Breast epithelium (tissue), 3 donors: ENCODE measurements around the gene ZFYVE9.
"Not testable (repeated sequence)": the region's sequence is repeated elsewhere in the genome, so short reads cannot be mapped to it uniquely, and the experiment has no call there.

Experiments used
- POLR2AphosphoS5 ChIP-seq, 3 donors: sonication (generic); formaldehyde crosslinking; IDR thresholded peaks; one replicate each; pipeline ENCODE4 v1.6.1; 2017; ENCODE audit warnings: antibody characterized with exemption in 3 of 3
- TF ChIP-seq, protein P1 (sequence below), 3 donors: fragments of 450-650 bp; IDR thresholded peaks; one replicate each; pipeline ENCODE4 v1.5.1; 2016 to 2017; ENCODE audit warnings: antibody characterized with exemption in 3 of 3, mild to moderate bottlenecking in 3 of 3, moderate library complexity in 3 of 3

DNA sequence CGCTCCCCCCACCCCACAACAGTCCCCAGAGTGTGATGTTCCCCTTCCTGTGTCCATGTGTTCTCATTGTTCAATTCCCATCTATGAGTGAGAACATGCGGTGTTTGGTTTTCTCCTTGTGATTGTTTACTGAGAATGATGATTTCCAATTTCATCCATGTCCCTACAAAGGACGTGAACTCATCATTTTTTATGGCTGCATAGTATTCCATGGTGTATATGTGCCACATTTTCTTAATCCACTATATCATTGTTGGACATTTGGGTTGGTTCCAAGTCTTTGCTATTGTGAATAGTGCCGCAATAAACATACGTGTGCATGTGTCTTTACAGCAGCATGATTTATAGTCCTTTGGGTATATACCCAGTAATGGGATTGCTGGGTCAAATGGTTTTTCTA, 29.3 kb downstream of the ZFYVE9 start:
- TF ChIP-seq POLR2AphosphoS5 (IDR thresholded peaks at IDR 0.05) = not testable (repeated sequence)
- TF ChIP-seq, protein P1, sequence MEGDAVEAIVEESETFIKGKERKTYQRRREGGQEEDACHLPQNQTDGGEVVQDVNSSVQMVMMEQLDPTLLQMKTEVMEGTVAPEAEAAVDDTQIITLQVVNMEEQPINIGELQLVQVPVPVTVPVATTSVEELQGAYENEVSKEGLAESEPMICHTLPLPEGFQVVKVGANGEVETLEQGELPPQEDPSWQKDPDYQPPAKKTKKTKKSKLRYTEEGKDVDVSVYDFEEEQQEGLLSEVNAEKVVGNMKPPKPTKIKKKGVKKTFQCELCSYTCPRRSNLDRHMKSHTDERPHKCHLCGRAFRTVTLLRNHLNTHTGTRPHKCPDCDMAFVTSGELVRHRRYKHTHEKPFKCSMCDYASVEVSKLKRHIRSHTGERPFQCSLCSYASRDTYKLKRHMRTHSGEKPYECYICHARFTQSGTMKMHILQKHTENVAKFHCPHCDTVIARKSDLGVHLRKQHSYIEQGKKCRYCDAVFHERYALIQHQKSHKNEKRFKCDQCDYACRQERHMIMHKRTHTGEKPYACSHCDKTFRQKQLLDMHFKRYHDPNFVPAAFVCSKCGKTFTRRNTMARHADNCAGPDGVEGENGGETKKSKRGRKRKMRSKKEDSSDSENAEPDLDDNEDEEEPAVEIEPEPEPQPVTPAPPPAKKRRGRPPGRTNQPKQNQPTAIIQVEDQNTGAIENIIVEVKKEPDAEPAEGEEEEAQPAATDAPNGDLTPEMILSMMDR (IDR thresholded peaks at IDR 0.05) = not testable (repeated sequence)
